Myocyte (in vitro differentiated cells): ENCODE results near the gene PPP1R1B. TPM values are rescaled to one million over a fixed set of nuclear protein-coding genes. Genes with fewer than 3 reads are reported as not detected.

Source experiments
- DNase-seq: peaks from one replicate; pipeline ENCODE4 v3.0.0-alpha.2; 2012; ENCODE audit warnings: low read depth
- total RNA-seq: library from RNA; depleted of rRNA; stranded (reverse); fragments of >200 nt; gene quantifications from 2 replicates; pipeline ENCODE4 v1.2.3, GENCODE V29; 2014

Gene PPP1R1B
- total RNA-seq, 1 donor from 2014 or later = not detected

- DNase-seq = no peak
These were observed 39.5 kb downstream of the PPP1R1B start for GRCh38 chr17:39666231-39666600.

DNA sequence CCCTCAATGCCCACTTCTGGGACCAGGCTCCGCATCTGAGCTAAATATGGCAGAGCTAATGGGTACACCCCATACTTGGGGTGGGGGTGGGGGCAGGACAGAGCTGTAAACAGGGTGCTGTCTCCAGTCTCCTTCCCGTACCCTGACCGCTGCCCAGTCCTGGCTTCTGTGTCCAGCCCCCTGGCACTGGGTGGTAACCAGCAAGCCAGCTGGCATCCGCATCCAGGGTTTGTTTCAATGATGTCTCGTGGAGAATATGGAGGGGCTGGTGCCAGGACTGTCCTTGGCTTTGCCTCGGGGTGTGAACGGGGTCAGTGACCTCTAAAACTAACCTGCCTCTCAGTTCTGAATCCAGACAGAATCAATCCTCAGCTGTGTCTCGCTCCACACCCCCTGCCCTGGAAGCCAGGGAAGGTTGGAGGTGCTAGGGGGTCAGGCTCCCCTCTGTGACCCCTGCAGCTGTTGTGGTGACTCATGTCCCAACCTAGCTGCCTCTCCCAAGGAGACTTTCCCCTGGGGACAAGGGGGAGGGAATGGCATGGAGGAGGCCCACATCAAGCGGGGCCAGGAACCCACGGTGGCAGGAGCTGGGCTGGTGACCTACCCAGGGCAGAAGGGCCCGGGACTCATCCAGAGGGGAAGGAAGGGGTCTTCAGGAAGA lies 40.0 kb downstream of the PPP1R1B start:
- peak; percentile 88 for DNase-seq

DNA sequence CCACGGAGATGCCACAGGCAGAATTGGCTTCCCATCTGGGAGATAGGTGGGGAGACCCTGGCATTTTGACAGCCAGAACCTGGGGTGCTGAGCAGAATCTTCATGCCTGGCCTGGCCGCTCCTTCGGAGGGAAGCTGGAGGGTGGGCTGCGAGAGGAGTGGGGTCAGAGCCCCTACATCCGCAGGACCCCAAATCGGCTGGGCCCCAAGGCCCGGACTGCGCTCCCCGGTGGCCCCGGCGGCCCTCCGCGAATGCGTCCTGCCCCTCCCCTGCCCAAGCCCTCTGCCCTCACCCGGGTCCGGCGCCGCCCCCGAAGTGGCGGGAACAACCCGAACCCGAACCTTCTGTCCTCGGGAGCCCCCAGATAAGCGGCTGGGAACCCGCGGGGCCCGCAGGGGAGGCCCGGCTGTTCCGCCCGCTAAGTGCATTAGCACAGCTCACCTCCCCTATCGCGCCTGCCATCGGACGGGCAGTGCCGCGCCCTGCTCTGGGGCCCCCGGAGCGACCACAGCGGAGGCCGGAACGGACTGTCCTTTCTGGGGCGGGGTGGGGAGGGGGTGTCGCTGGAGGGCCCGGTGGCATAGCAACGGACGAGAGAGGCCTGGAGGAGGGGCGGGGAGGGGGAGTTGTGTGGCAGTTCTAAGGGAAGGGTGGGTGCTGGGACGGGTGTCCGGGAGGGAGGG lies 40.7 kb downstream of the PPP1R1B start:
- DNase-seq = no peak

DNA sequence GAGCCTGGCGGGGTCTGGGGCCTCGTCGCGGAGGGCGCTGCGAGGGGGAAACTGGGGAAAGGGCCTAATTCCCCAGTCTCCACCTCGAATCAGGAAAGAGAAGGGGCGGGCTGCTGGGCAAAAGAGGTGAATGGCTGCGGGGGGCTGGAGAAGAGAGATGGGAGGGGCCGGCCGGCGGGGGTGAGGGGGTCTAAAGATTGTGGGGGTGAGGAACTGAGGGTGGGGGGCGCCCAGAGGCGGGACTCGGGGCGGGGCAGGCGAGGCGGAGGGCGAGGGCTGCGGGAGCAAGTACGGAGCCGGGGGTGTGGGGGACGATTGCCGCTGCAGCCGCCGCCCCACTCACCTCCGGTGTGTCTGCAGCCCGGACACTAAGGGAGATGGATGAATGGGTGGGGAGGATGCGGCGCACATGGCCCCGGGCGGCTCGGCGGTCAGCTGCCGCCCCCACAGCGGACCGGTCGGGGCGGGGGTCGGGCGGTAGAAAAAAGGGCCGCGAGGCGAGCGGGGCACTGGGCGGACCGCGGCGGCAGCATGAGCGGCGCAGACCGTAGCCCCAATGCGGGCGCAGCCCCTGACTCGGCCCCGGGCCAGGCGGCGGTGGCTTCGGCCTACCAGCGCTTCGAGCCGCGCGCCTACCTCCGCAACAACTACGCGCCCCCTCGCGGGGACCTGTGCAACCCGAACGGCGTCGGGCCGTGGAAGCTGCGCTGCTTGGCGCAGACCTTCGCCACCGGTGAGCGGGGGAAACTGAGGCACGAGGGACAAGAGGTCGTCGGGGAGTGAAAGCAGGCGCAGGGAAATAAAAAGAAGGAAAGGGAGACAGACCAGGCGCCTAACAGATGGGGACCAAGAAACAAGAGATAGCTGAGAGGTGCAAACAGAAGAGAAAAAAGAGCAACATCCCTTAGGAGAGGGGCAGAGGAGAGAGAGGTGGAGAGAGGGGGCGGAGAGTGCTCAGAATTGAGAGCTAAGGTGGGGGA lies 41.5 kb downstream of the PPP1R1B start, which contains the start of gene PNMT:
PNMT (plus strand) TSS at position 509 of the 980 bp plus-strand sequence; CDS start at position 532, 23 bp downstream.
- DNase-seq = no peak

- DNase-seq = no peak
These were observed 43.4 kb downstream of the PPP1R1B start for GRCh38 chr17:39669897-39670735.

DNA sequence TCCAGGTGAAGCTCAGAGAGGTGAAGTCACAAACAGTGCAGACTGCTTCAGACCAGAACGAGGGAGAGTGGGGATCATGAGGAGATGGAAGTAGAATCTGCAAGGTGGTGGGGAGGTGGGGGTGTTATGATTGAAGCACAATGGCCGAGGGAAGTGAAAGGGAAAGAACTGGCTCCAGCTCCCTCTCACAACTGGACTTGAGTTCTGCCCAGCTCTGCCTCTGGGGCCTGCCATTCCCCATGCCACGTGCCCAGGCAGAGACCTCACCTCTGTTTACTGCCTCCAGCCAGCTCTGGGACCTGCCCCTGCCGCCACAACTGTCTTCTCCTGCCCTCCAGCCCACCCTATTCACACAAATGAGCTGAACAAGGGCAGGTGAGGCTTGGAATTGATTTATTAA lies 44.0 kb downstream of the PPP1R1B start:
- DNase-seq = no peak

- DNase-seq = peak; percentile 62
These were observed 45.1 kb downstream of the PPP1R1B start for GRCh38 chr17:39671651-39672521.

DNA sequence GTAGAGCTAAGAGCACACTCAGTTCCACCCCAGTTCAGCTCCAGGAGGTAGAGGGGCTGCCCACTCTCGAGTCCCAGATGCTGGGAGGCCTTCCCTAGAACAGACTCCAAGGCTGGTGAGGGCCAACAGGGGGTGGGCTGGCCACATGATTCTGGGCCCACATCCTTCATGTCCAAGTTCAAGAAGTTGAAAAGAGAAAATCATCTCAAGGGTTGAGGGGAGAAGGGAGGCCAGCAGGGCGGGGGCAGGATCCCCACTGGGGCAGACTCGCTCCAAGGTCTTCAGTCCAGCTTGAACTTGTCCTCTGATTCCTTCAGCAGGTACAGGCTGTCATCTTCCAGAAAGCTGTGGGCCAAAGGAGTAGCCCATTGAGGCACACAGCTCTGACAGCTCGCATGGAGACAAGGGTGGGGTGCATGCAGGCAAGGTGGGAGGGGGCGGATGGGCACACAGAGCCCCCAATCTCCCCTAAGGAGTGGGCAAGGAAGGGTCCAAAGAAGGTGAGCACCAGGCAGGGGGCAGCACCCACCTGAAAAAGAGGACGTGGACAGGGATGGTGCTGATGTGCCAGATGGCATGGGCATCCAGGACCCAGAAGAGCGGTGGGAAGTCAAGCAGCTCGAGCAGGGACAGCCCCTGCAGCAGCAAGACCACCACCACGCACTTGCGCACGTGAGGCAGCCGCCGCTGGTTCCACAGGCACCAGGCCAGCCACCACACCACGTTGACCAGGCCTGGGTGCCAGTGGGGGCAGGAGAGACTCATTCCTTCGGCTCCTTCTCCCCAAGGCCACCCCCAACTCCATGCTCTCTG lies 46.0 kb downstream of the PPP1R1B start:
- DNase-seq = no peak

- no peak for DNase-seq
These were observed 46.8 kb downstream of the PPP1R1B start for GRCh38 chr17:39673335-39674081.

DNA sequence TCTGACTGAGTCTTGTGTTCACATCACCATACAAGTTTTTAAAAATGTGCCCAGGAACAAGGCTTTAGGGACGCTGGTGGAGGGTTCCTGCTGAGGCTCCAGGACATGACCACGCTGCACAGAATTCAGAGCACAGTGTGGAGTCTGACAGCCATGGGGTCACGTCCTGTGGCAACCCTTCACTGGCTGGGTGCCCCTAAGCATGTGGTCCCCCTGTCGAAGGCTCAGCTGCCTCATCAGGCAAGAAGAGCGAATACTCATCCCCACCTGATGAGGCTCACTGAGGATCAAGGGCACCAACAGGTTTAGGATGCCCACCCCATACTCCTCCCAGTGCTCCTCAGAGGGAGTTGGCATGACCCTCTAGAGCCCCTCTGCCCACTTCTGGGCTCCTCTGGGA lies 47.4 kb downstream of the PPP1R1B start:
- no peak for DNase-seq

DNA sequence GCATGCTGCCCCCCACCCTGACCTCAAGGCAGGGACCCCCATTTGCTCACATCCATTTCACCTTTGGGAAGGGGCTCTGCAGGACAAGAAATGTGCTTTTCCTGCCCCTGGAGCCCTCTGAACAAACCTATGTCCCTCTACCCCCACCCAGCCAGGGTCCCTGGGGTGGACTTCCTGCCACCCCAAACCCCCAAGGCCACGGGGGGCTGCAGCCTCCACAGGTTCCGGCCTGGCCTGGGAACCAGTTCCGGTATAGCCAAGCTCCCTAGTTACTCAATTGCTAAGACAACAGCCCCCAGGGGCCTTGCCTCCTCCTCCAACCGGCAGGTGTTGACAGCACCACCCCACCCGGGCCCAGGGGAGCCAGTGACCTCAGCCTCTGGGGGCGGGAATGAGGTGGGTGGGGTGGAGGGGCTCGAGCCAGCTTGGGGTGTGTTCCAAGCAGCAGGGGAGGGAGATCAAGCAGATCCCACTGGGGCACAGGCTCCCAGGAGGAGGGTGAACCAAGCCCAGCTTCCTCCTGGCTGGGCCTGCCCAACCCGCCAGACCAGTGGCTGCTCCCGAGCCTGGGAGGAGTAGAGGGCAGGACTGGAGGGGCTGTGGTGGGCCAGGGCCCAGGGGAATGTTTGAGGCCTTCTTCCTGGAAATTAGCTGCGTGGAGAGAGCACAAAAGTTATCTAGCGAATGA lies 48.1 kb downstream of the PPP1R1B start:
- peak; percentile 37 for DNase-seq

GRCh38 chr17:39675390-39676082 lies 48.8 kb downstream of the PPP1R1B start:
- DNase-seq = no peak

- DNase-seq = no peak
These were observed 49.6 kb downstream of the PPP1R1B start for GRCh38 chr17:39676198-39676819.

DNA sequence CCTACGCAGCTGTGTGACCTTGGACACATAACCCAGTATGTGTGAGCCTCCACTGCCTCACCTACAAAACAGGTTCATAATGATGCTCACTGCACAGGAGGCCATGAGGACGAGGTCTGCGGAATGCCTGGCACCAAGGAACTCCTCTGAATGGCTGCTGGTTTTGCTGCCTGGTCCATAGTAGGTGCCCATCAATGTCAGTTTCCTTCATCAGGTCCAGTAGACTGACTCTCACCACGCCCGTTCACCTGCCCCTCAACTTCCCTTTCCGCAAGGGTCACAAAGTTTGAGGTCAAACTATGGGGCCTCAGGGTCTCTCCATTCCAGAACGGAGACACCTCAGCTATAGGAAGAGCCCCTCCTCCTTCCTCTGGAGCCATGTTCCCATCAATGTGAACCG lies 50.3 kb downstream of the PPP1R1B start:
- DNase-seq = no peak

DNA sequence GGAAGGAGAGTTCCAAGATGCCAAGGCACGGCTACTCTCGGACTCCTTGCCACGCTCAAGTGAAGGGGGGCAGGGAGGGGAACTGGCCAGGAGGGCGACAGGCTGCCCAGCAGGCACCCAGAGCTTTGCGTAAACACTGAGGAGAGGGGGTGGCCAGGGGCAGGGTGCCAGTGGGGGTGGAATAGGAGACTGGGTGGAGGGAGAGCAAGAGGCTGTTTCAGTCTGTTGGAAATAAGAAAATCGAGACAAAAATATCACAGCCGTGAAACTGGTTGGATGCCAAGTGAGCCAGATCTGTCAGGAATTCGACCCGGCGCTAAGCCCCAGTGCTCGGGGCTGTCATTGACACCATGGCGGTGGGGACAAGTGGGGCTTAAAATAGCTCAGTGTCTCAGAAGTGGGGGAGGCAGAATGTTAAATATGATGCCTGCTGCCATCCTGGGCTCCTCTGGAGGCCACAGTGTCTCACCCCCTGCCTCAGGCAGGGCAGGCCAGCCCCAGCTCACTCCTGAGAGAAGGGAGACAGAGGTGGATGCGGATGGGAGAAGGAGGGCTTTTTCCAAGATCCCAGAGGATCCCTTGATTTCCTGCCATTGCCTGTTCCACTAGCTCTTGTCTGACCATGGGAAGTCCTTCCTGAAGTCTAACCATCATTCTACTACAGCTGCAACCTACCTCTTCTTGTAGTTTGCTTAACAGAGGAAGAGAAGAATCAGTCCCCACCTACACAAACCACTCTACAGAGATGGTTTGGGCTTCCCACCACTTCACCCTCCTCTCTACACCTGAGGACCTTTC lies 51.0 kb downstream of the PPP1R1B start:
- DNase-seq = peak; percentile 93
